Bone marrow (tissue), 2 donors: ENCODE measurements around the gene ALG14.
"Not testable (repeated sequence)": the region's sequence is repeated elsewhere in the genome, so short reads cannot be mapped to it uniquely, and the experiment has no call there.

Source experiments
- DNase-seq, 2 donors: peaks; one replicate each; lab custom pipeline; 2025; lab: John Stamatoyannopoulos, UW

Gene ALG14

GRCh38 chr1:95086949-95087533 is 14.3 kb upstream of the ALG14 start:
- no peak for DNase-seq

GRCh38 chr1:95085376-95085775 is 12.6 kb upstream of the ALG14 start:
- DNase-seq, result no peak

DNA sequence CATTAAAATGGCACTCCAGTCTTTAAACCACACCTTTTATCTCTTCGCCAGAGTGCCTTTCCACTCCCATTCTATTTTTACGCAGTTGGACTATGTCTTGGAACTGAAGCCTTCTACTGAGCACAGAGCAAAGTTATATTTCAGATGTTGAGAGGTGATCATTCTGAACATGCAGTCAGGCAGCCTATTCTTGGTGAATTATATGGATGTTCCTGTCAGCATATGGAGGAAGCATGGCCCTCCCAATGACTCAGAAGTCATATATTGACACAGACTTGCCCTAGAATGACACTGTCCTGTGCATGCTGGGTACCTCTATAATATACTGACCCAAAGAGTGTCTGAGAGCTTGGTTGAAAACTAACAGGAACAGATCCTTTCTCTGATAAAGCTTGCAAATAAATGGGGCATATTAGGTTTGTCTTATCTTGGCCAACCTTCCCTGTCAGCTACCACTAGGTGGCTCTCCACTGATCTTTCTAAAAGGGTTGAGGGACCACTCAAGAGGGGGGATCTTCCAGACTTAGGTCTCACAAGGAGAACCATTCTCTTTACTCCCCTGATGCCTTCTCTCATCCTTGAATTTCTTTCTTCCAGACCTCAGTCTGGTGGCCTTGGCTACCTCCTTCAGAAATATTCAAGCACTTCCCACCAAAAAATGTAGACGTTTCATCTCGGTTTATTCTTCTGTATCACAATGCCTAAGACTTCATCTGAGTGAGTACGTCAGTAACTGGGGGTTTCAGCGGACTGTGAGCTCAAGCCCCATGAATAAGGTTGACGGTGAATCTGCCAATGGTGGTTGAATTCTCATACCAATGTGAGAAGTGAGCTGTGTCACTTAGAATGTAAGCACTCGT is 11.8 kb upstream of the ALG14 start:
- peak in 1 of 2 donors; percentile 9 for DNase-seq

GRCh38 chr1:95080879-95081278 is 8.1 kb upstream of the ALG14 start:
- no peak for DNase-seq

DNA sequence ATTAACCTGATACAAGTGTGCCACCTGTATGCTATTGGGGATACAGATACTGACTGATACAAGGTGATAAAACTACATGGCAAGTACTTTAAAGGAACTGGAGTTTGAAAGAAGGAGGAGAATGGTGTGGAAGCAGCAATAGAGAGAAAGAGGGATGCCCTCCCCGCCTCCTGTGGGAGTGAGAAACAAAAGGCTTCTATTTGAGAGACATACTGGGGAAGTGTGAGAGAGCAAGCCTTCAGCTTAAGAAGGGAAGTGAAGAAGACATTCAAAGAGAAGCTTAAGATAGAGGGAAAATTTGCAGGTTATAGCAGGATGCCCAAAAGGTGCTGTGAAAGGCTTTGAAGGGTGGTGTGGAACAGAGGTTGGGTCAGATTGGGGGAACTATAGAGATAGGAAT is 7.7 kb upstream of the ALG14 start:
- no peak for DNase-seq

DNA sequence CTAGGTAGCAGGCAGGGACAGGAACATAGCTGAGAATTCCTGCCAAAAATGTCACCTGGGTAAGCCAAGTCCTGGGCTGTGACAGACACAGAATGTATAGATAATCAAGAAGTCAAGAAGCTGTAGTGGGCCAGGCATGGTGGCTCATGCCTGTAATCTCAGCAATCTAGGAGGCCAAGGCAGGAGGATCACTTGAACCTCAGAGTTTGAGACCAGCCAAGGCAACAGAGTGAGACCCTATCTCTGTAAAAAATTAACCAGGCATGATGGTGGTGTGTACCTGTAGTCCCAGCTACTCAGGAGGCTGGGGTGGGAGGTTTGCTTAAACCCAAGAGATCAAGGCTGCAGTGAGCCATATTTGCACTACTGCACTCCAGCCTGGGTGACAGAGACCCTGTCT is 3.3 kb upstream of the ALG14 start:
- no peak for DNase-seq

- no peak for DNase-seq
Measured at GRCh38 chr1:95073446-95073845, 695 bp upstream of the ALG14 start.

GRCh38 chr1:95072117-95072516 is 634 bp downstream of the ALG14 start:
- no peak for DNase-seq

- DNase-seq, result no peak
Measured at GRCh38 chr1:95071539-95071938, 1.2 kb downstream of the ALG14 start.

DNA sequence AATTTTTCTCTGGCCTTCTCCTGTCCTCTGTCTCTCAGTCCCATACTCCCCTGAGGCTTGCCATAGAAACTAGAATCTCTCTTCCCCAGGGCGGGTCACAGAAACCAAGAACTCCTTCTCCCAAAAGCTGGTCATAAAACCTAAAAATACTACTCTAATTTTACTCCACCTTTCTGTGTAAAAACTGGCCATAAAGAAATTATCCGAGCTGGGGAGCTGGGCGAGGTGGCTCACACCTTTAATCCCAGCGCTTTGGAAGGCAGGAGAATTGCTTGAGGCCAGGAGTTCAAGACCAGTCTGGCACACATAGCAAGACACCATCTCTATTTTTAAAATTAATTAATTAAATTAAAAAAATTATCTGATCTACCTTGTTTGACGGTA is 3.0 kb downstream of the ALG14 start:
- no peak for DNase-seq

DNA sequence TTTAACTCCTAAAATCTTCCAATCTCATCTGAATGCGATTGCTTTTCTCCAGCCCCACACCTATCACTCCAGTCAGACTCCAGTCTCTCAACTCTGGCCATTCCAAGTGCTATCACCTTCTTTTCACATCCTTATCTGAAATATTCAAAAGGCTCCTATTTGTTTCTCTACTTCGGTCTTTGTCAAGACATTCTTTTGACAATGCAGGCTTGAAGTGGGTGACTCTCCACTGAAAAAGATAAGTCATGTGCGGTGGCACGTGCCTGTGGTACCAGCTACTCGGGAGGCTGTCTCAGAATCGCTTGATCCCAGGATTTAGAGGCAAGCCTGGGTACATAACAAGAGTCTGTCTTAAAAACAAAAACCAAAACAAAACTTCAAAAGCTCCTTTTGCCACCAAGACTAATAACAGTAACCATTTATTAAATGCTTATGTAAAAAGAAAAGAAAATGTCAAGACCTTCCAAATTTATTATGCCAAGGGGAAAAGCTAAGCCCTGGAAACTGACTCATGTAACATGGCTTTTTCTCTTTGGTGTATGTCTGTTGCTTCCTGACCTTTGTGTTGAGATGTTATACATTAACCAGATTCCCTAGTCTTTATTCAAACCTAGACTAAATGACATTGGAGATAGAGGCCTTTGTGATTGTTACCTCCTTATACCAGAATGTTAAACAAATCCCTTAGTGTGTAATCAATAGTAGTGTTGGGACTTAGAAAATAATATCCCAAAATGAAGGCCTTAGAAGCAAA is 3.6 kb downstream of the ALG14 start:
- no peak for DNase-seq

- no peak for DNase-seq
Measured at GRCh38 chr1:95067568-95067967, 5.2 kb downstream of the ALG14 start.

DNA sequence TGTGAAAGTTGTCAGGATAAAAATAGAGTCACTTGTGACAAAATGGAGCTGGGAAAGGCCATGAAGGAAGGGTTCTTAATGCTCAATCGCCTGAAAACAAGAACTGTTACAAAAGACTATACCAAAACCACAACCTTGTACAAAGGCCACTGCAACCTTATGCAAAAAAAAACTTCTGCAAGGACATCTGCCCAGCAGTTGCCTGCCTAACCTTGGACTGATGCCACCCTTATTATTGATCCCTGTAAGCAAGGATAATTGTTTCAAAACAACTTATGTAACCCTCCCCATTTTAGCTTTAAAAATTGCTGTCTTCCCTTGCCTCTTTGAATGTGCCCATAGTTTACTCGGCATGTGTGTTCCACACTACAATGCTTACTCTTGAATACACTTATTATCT is 5.7 kb downstream of the ALG14 start:
- DNase-seq, result no peak

GRCh38 chr1:95061445-95062006 is 11.2 kb downstream of the ALG14 start:
- DNase-seq, result no peak

GRCh38 chr1:95058974-95059373 is 13.8 kb downstream of the ALG14 start:
- no peak for DNase-seq

- DNase-seq, result no peak
Measured at GRCh38 chr1:95057351-95057750, 15.4 kb downstream of the ALG14 start.

- no peak for DNase-seq
Measured at GRCh38 chr1:95049935-95050334, 22.8 kb downstream of the ALG14 start.

DNA sequence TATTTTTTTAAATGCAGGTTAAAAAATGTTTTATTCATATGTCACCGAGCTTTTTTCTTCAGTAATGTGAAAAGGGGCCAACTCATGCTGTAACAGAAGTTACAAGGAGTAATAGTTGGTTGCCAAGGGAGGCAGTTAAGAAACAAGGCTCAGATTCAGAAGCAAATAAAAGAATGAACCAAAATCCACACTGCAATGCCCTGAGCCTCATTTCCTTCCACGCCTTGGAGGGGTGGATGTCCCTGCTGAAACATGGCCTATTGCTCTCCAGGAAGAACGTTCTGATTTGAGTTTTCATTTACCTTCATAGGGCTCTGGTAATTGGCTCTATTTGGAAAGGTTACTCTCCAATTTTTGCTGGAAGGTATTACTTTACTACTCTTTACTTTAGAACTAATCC is 24.4 kb downstream of the ALG14 start:
- DNase-seq, result no peak

DNA sequence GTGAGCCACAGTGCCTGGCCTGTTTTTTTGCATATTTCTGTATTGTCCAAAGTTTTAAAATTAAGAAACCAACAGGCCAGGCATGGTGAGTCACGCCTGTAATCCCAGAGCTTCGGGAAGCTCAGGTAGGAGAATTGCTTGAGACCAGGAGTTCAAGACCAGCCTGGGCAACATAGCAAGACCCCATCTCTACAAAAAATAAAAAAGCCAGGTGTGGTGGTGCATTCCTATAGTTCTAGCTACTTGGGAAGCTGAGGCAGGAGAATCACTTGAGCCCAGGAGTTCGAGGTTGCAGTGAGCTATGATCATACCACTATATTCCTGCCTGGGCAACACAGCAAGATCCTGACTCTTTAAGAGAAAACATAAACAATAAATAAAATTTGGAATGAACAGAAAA is 25.1 kb downstream of the ALG14 start:
- not testable (repeated sequence) for DNase-seq

GRCh38 chr1:95046359-95046758 is 26.4 kb downstream of the ALG14 start:
- DNase-seq, result no peak

DNA sequence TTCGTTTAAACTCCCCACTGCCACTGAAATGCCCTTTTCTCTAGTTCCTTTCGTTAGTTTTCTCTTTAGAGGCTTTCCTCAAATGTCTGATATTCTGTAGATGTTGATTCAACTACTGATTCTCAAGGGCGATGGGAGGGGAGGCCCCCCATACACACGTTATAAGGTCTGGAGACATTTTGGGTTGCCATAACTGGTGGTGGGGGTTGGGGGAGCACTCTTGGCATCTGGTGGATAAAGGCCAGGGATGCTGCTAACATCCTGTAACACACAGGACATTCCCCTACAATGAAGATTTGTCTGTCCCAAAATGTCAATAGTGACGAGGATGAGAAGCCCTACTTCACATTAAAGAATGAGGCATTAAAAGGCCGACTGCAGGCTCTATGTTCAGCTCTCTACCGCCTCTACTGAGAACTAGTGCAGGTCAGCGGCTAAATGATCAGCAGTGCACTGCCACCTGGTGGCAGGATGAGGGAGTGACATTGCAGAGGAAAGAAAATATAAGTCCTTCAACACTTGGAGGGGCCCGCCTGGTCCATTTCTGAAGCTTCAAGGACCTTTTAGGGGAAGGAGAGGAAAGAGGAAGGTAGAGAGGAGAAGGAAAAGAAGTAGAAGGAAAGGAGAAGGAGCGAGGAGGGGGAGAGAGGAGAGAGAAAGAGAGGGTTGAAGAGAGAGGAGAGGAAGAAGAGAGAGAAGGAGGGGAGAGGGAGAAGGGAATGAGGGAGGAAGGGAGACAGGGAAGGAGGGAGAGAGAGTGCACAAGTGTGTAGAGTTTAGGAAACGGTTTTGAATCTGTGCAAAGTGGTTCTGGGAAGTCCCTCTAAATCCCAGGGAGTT is 29.4 kb downstream of the ALG14 start:
- DNase-seq, result peak; percentile 34 to 81

DNA sequence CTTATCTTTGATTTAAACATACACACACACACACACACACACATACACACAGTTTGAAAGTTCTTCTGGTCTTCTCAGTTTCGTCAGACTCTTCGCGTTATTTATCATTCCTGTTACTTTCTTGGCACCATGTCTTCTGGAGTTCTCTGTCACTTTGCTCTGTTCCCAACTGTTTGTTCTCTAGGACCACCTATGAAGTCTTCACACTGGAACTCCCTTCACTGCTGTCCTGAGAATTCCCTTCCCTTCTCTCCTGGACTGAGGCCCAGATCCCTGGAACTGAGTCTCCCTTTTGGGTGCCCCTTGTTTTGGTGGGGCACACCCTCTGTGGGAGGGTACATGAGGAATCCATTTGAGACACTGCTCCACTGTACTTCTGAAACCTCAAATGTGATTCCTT is 30.5 kb downstream of the ALG14 start:
- no peak for DNase-seq
